ENCODE data around the gene NPSR1. TPM values are rescaled to one million over a fixed set of nuclear protein-coding genes. Genes with fewer than 3 reads are reported as not detected.

NPSR1 gene
- total and polyA plus RNA-seq, 2 experiments from 2014 or later: not detected

- 74% methylated on average over 5 of the region's 5 CpGs for WGBS (ENCODE audit: low lambda C conversion rate, missing lambda C conversion rate)
- H2AFZ ChIP-seq: no peak overlapping the region
Measured at GRCh38 chr7:34838329-34838728, 180.3 kb downstream of the NPSR1 start.

DNA sequence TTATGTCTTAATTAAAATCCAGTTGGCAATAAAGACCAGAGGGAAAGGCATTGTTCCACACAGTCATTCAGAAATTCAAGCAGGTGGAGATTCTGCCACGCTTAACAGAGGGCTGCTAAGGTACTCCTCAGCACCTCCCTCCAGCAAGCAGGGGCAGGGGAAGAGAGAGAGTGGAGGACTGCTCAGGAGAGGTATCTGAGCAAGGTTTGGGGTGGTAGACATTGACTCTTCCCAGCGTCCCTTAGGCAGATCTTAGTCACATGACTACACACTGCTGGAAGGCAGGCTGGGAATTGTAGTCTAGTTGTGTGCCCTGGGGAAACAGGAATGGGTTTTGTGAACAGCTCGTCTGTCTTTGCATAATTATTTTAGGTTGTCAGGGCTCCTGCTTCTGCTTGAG, 181.6 kb downstream of the NPSR1 start:
- H2AFZ ChIP-seq: no peak overlapping the region
- 77% methylated on average over 3 of the region's 3 CpGs for WGBS (ENCODE audit: low lambda C conversion rate, missing lambda C conversion rate)
- no peaks in the 10 kb centered on the region for H3K4me1 ChIP-seq (ENCODE audit: insufficient read depth)

More at GRCh38 chr7:34838329-34838728, 180.3 kb downstream of the NPSR1 start:
- H3K36me3 ChIP-seq (replicated peaks; ENCODE audit: insufficient read depth, low read depth): no peaks in the 10 kb centered on the region
- H3K4me3 ChIP-seq: no peak overlapping the region
- no peak overlapping the region for H3K27ac ChIP-seq
- H3K9me2 ChIP-seq (replicated peaks; ENCODE audit: insufficient read depth): no peaks in the 10 kb centered on the region
- H3K79me2 ChIP-seq: no peaks in the 10 kb centered on the region
- no peak for TF ChIP-seq EZH2 (IDR thresholded peaks at IDR 0.05; ENCODE audit: borderline replicate concordance)
- TF ChIP-seq EZH2phosphoT487 (IDR thresholded peaks at IDR 0.05; ENCODE audit: low read depth, severe bottlenecking, unreplicated experiment): no peak
- no peak for TF ChIP-seq CTCF (IDR thresholded peaks at IDR 0.05; ENCODE audit: poor library complexity)
- no peaks in the 10 kb centered on the region for H4K20me1 ChIP-seq (ENCODE audit: insufficient read depth, poor library complexity, severe bottlenecking)
- no peaks in the 10 kb centered on the region for H3K4me1 ChIP-seq (ENCODE audit: insufficient read depth)
- H3K4me2 ChIP-seq: no peak overlapping the region
- no peak for DNase-seq (ENCODE audit: low spot score)
- no peaks in the 10 kb centered on the region for H3K9me3 ChIP-seq (ENCODE audit: low read depth)
- H3K27me3 ChIP-seq: no peaks in the 10 kb centered on the region

DNA sequence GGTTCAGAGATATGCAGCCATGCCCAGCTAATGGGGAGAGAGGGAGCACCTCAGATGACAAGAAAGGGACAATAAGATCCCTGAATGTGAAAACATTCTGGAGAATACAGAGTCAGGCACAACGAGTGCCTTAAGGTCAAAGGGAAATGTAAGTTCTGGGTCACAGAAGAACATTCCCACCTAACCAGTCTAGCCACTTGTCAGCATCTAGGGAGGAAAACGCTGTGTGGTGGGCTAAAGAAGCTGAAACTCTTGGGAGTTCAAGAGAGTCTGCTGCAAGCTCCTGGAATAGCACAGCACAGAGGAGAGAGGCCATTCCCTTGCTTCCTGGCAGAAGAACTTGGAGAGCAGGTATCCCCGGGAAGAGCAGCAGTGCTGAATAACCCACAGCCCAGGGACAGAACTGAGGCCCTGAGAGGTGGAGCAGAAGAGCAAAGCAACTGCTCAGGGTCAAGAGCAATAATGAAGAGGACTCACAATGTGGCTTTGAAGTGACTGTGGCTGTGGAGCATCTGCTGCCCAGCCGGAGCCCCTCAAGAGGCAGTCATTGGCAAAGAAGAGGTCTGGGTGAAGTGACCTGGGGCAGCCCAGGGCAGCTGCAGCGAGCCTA, 182.3 kb downstream of the NPSR1 start:
- Histone ChIP-seq H3K79me2 (no peaks in the 10 kb centered on the region), H3K4me1 (ENCODE audit: insufficient read depth) (no peaks in the 10 kb centered on the region), H3K9me2 (replicated peaks; ENCODE audit: insufficient read depth) (no peaks in the 10 kb centered on the region), H3K4me3 (no peak overlapping the region), H3K27ac (no peak overlapping the region), H3K9me3 (ENCODE audit: low read depth) (no peaks in the 10 kb centered on the region), H2AFZ (no peak overlapping the region), H4K20me1 (ENCODE audit: insufficient read depth, poor library complexity, severe bottlenecking) (no peaks in the 10 kb centered on the region), H3K27me3 (no peaks in the 10 kb centered on the region), H3K36me3 (replicated peaks; ENCODE audit: insufficient read depth, low read depth) (no peaks in the 10 kb centered on the region), H3K4me2 (no peak overlapping the region)
- WGBS (ENCODE audit: low lambda C conversion rate, missing lambda C conversion rate): 62% methylated on average over 5 of the region's 5 CpGs
- TF ChIP-seq EZH2phosphoT487 (IDR thresholded peaks at IDR 0.05; ENCODE audit: low read depth, severe bottlenecking, unreplicated experiment) (no peak), EZH2 (IDR thresholded peaks at IDR 0.05; ENCODE audit: borderline replicate concordance) (no peak), CTCF (IDR thresholded peaks at IDR 0.05; ENCODE audit: poor library complexity) (no peak)
- DNase-seq (ENCODE audit: low spot score): no peak

More for the DNA sequence above, 181.6 kb downstream of the NPSR1 start:
- H3K36me3 ChIP-seq (replicated peaks; ENCODE audit: insufficient read depth, low read depth): no peaks in the 10 kb centered on the region
- H3K4me2 ChIP-seq: no peak overlapping the region
- DNase-seq (ENCODE audit: low spot score): no peak
- no peaks in the 10 kb centered on the region for H4K20me1 ChIP-seq (ENCODE audit: insufficient read depth, poor library complexity, severe bottlenecking)
- no peaks in the 10 kb centered on the region for H3K9me2 ChIP-seq (replicated peaks; ENCODE audit: insufficient read depth)
- no peaks in the 10 kb centered on the region for H3K27me3 ChIP-seq
- H3K27ac ChIP-seq: no peak overlapping the region
- H3K9me3 ChIP-seq (ENCODE audit: low read depth): no peaks in the 10 kb centered on the region
- TF ChIP-seq CTCF (IDR thresholded peaks at IDR 0.05; ENCODE audit: poor library complexity) (no peak), EZH2phosphoT487 (IDR thresholded peaks at IDR 0.05; ENCODE audit: low read depth, severe bottlenecking, unreplicated experiment) (no peak), EZH2 (IDR thresholded peaks at IDR 0.05; ENCODE audit: borderline replicate concordance) (no peak)
- H3K4me3 ChIP-seq: no peak overlapping the region
- no peaks in the 10 kb centered on the region for H3K79me2 ChIP-seq

All from hepatocyte (in vitro differentiated cells).